Skin epidermis (tissue), 12 donors: Measurements from ENCODE around the gene ARIH1.

Experiments used
- H3K27ac ChIP-seq, 21 experiments: fragments of 200-600 bp; sonication (generic) in 11 of 21; one replicate each; pipeline ENCODE4 v1.5.0; 2020; ENCODE audit warnings: mild to moderate bottlenecking in 3 of 21, inconsistent platforms in 2 of 21, moderate library complexity in 2 of 21
- H3K4me3 ChIP-seq, 7 experiments: fragments of 200-600 bp; sonication (generic) in 2 of 7; one replicate each; pipeline ENCODE4 v1.5.0; 2020; ENCODE audit warnings: inconsistent platforms in 2 of 7, mild to moderate bottlenecking in 2 of 7, moderate library complexity in 1 of 7

ARIH1 gene

GRCh38 chr15:72483279-72483678 is 9.1 kb downstream of the ARIH1 start:
- Histone ChIP-seq H3K27ac (no peak overlapping the region), H3K4me3 (no peak overlapping the region)

- Histone ChIP-seq H3K27ac (no peak overlapping the region), H3K4me3 (no peak overlapping the region)
Observed at GRCh38 chr15:72486144-72486543, 12.0 kb downstream of the ARIH1 start.

GRCh38 chr15:72487070-72487797 is 13.1 kb downstream of the ARIH1 start:
- H3K4me3 ChIP-seq = no peak overlapping the region
- no peak overlapping the region for H3K27ac ChIP-seq

- no peak overlapping the region for H3K27ac ChIP-seq
- no peak overlapping the region for H3K4me3 ChIP-seq
Observed at GRCh38 chr15:72488558-72488957, 14.4 kb downstream of the ARIH1 start.

DNA sequence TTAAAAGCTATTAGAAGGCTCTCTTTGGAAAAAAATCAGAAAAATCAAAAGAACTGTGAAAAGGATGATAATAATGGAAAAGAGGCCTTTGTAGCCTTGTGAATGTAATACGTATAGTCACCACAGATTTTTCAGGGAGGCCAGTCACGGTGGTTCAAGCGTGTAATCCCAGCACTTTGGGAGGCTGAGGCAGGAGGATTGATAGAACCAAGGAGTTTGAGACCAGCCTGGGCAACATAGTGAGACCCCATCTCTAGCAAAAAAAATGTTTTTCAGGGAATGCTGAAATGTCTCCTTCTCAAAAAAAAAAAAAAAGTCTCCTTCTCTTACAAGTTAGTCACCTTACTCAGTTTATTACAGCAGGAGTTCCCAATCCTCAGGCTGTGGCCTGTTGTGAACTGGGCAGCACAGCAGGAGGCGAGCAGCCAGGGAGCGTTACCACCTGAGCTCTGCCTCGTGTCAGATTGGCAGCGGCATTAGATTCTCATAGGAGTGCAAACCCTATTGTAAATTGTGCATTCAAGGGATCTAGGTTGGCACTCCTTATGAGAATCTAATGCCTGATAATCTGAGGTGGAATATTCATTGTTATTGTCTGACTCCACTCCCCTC is 15.9 kb downstream of the ARIH1 start:
- no peak overlapping the region for H3K27ac ChIP-seq
- H3K4me3 ChIP-seq = no peak overlapping the region

DNA sequence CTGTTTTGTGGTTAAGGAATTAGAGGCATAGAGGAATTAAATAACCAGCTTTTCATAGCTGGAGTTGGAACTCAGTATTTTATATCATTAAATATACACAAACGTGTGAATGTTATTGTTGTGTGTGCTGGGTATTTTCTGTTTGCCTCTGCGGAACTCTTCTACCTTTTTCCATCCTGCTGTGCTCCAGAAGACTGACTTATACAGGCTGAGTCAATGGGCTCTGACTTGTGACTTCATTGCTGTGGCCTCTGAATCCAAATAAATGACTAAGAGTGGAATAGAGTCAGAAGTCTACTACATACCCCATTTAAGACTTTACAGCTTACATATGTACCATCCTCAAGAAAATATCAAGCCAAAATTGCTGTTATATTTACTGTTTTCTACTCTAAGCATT is 17.6 kb downstream of the ARIH1 start:
- Histone ChIP-seq H3K27ac (no peak overlapping the region), H3K4me3 (no peak overlapping the region)

- no peak overlapping the region for H3K27ac ChIP-seq
- H3K4me3 ChIP-seq = no peak overlapping the region
Observed at GRCh38 chr15:72492733-72493132, 18.6 kb downstream of the ARIH1 start.

DNA sequence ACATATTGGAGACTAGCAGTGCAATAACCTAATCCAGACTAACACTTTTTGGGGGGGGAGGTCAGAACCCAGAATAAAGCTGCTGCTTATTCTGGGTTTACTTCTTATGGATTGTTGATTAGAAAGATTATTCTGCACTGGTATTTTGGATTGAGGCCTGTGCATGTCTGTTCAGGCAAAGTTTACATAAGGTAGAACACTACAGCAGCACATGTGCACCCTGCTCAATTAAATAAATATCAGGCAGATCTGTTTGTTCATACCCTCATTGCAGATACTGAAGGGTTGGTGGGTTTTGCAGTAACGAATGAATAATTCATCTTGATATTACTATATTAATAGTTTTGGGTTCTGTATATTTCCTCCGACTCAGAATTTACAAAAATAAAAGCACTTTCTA is 19.1 kb downstream of the ARIH1 start:
- Histone ChIP-seq H3K4me3 (no peak overlapping the region), H3K27ac (no peak overlapping the region)

DNA sequence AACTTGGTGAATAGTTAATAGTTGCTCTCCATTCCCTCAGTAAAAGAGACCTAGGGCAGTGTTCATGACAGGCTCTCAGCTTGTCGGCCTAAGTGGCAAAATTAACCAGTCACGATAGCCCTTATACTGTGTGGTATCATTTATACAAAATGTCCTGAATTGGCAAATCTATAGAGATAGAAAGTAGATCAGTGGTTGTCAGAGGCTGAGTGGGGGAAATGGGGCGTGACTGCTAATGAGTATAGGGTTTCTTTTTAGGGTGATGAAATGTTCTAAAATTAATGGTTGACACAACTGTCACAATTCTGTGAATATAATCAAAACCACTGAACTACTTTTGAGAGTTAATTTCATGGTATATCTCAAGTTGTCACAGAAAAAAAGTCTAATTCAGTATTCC is 20.9 kb downstream of the ARIH1 start:
- no peak overlapping the region for H3K27ac ChIP-seq

DNA sequence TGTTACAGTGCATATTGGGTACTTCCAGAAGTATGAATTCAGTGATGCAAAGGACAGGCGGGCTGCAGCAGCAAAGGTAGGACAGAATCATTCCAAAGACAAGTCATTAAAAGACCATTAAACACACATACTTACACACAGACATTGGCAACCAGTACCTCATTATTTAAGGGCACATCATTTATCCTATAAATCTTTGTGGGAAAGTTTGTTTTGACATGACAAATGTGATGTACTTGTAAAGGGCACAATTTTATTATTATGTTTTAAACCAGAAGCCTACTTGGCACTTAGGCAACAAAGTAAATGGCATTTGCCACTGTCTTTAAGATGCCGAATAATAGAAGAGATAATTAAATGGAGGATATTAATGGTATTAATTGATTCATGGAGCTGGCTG is 22.7 kb downstream of the ARIH1 start:
- Histone ChIP-seq H3K27ac (no peak overlapping the region), H3K4me3 (no peak overlapping the region)

More for the DNA sequence above, 20.9 kb downstream of the ARIH1 start:
- no peak overlapping the region for H3K4me3 ChIP-seq

GRCh38 chr15:72497402-72497801 is 23.3 kb downstream of the ARIH1 start:
- Histone ChIP-seq H3K27ac (no peak overlapping the region), H3K4me3 (no peak overlapping the region)

DNA sequence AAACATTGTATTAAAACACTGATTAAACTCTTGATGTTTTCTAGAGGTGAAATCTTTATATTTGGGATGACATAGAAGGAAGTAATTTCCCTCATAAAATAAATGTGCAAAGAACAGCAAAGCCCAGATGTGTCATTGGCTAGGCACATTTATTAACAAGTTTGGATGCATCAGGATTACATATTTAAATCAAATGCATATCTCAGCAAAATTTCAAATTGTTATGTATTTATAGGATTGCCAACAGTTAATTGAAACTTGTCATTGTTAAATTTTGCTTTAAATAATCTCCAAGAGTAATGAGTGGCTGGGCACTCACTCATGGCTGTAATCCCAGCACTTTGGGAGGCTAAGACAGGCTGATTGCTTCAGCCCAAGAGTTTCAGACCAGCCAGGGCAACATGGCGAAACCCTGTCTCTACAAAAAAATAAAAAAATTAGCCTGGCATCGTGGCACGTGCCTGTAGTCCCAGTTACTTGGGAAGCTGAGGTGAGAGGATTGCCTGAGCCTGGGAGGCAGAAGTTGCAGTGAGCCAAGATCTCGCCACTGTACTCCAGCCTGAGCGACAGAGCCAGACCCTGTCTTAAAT is 28.2 kb downstream of the ARIH1 start:
- no peak overlapping the region for H3K27ac ChIP-seq
- H3K4me3 ChIP-seq = no peak overlapping the region

DNA sequence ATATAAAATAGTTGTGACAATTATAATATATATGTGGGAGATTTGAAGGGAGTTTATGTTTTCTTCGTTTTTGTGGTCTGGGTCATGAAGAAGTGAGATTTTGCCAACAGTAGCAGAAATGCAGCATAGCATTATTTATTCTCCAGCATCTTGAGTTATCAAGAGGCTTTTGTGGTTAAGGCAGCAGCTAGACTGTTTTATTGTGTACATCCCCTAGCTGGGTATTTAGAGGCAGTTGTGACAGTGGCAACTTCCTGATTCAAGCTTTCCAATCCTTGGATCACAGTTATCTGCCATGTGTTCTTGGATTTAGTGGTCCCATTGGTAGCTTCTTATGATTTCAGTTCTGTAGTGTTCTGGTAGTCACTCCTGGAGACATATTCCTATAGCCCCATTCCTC is 29.0 kb downstream of the ARIH1 start:
- Histone ChIP-seq H3K4me3 (no peak overlapping the region), H3K27ac (no peak overlapping the region)

- Histone ChIP-seq H3K27ac (no peak overlapping the region), H3K4me3 (no peak overlapping the region)
Observed at GRCh38 chr15:72507402-72508092, 33.4 kb downstream of the ARIH1 start.

GRCh38 chr15:72509484-72509883 is 35.4 kb downstream of the ARIH1 start:
- H3K4me3 ChIP-seq = no peak overlapping the region

DNA sequence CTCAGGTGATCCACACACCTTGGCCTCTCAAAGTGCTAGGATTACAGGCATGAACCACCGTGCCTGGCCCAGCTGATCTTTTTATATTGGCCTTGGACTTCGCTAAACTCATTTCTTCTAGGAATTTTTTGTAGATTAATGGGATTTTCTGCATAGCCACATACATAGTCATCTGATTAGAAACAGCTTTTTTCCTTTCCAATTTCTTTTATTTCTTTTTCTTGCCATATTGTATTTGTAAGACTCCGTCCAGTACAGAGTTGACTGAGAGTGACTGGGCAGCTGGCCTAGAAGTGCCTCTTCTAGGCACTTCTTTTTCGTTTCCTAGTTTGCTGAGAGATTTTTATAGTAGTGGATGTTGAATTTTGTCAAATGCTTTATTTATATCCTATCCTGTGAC is 37.4 kb downstream of the ARIH1 start:
- Histone ChIP-seq H3K4me3 (no peak overlapping the region), H3K27ac (no peak overlapping the region)

More at GRCh38 chr15:72509484-72509883, 35.4 kb downstream of the ARIH1 start:
- H3K27ac ChIP-seq = no peak overlapping the region

GRCh38 chr15:72515591-72516389 is 41.7 kb downstream of the ARIH1 start:
- Histone ChIP-seq H3K27ac (no peak overlapping the region), H3K4me3 (no peak overlapping the region)

- Histone ChIP-seq H3K27ac (no peak overlapping the region), H3K4me3 (no peak overlapping the region)
Observed at GRCh38 chr15:72516777-72517176, 42.6 kb downstream of the ARIH1 start.

DNA sequence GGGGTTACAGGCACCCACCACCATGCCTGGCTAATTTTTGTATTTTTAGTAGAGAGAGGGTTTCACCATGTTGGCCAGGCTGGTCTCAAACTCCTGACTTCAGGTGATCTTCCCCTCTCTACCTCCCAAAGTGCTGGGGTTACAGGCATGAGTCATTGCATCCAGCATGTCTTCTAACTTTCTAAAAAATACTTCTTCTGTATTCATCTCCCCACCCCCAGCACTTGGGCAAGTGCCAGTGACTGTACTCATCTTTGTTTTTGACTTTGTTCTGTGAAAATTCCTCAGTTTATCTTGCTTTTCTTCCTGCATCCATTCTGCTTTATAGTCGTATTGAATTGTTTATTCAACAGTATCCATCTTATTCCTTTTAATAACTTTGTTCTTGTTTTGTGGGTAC is 47.6 kb downstream of the ARIH1 start:
- H3K4me3 ChIP-seq = no peak overlapping the region
- no peak overlapping the region for H3K27ac ChIP-seq

GRCh38 chr15:72532991-72533601 is 59.0 kb downstream of the ARIH1 start:
- Histone ChIP-seq H3K27ac (no peak overlapping the region), H3K4me3 (no peak overlapping the region)
